ENCODE measurements around the gene GCAT. TPM values are rescaled to one million over a fixed set of nuclear protein-coding genes. Genes with fewer than 3 reads are reported as not detected.
"Not testable (repeated sequence)": the region's sequence is repeated elsewhere in the genome, so short reads cannot be mapped to it uniquely, and the experiment has no call there.

GCAT gene
- polyA plus RNA-seq, 1 donor: 5.9 TPM

DNA sequence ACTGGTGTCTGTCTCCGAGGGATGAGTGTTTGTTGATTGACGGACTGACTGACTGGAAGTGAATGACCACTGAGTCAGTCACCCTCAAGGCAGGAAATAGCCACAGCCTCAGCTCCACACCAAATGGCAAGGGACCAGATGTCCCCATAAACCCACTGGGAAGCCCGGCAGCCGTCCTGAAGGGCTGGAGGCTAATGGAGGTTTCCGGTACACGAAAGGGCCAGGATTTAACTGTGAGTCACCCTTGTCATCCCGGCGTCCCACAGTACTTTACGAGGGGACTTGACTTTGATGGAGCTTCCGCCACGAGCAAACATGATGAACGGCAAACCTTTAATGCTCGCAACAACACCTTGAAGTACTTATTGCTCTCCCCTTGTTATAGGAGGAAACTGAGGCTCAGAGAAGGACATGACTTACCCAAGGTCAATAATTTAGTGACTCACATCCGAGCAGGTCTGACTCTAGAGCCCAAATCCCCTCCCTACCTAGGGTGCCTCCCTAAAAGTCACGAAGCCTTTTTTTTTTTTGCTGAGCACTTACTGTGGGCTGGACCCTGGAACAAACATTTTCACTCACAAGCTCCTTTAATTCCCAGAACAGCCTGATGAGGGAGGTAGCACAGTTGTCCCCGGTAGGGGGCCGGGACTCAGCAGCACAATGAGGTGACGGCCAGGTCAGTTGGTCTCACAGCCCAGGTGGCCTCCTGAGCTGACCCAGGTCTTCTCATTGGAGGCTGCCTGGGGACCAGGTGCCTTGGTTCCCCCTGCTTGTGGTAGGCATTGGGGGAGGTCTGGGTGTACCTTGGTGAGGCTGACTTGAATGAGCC lies 25.2 kb upstream of the GCAT start:
- no peak for DNase-seq (ENCODE audit: low read depth)

DNA sequence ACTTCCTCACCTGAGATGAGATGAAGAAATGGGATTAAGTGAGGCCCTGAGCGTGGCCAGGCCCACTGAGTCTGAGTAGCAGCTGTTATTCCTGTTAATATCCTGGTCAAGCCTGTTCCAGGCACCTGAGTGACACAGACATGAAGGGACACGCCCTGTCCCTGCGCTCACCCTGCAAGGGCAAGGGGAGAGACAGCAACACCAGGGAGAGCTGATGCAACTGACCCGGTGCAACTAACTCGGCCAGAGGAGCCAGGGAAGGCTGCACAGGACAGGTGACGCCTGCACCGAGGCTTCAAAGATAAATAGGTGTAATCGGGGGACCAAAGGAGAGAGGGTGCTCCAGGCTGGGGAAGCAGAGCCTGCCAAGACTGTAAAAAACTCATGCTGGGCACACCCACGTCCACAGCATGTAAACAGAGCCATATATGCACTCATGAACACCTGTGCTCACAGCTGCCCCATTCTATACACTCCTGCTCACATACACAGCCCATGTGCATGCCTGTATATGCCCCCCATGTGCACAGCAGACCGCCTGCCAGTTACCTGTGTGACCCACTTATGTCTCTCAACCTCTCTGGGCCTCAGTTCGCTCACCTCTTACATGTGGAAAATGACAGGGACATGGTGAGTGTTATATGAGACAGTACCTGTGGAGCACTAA lies 22.8 kb upstream of the GCAT start:
- DNase-seq (ENCODE audit: low read depth): no peak

GRCh38 chr22:37790234-37790633 lies 17.5 kb upstream of the GCAT start:
- no peak for DNase-seq (ENCODE audit: low read depth)

GRCh38 chr22:37792494-37792893 lies 15.2 kb upstream of the GCAT start:
- DNase-seq (ENCODE audit: low read depth): no peak

- DNase-seq (ENCODE audit: low read depth): no peak
These were observed 13.4 kb upstream of the GCAT start for GRCh38 chr22:37794376-37794775.

GRCh38 chr22:37796079-37796478 lies 11.7 kb upstream of the GCAT start:
- DNase-seq (ENCODE audit: low read depth): no peak

DNA sequence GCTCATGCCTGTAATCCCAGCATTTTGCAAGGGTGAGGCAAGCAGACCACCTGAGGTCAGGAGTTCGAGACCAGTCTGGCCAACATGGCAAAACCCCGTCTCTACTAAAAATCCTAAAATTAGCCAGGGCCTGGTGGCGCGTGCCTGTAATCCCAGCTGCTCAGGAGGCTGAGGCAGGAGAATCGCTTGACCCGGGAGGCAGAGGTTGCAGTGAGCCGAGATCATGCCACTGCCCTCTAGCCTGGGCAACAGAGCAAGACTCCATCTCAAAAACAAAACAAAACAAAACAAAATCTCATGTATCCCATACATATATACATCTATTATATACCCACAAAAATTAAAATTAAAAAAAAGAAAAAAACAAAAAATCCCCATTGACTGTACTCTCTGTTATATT lies 10.5 kb upstream of the GCAT start:
- DNase-seq (ENCODE audit: low read depth): not testable (repeated sequence)

DNA sequence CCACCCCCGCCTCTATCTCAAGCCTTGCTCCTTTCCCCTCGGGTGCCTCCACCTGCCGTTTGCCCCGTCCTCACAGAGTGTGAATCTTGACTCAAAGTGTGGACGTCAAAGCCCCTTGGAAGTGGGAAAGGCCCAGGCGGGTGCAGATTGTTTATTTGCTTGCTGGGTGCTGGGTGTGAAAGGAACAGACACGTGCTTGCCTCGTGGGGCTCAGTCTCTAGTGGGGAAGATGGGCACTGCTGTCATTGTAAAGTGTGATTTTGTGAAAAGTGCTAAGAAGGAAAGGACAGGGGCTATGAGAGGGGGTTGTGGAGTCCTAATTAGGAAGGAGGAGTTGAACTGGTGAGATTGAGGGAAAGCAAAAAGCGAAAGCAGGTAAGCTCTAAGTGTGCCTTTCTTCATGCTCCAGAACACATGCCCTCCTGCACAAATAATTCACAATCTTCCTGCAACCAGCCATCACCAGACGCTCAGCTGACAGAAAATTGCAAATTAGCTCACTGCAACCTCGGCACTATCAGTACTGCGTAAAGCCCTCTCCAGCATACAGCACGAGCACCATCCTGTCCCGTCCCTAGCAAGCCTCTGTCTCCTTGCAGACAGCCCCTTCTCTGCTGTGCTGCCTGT lies 9.7 kb upstream of the GCAT start:
- no peak for DNase-seq (ENCODE audit: low read depth)

DNA sequence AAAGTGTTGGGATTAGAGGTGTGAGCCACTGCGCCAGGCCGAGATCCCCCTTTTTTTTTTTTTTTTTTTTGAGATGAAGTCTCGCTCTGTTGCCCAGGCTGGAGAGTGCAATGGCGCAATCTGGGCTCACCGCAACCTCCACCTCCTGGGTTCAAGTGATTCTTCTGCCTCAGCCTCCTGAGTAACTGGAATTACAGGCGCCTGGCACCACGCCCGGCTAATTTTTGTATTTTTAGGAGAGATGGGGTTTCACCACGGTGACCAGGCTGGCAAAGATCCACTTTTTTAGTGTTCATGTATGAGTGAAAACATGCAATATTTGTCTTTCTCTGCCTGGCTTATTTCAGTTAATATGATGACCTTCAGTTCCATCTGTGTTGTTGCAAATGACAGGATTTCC lies 7.8 kb upstream of the GCAT start:
- DNase-seq (ENCODE audit: low read depth): not testable (repeated sequence)

DNA sequence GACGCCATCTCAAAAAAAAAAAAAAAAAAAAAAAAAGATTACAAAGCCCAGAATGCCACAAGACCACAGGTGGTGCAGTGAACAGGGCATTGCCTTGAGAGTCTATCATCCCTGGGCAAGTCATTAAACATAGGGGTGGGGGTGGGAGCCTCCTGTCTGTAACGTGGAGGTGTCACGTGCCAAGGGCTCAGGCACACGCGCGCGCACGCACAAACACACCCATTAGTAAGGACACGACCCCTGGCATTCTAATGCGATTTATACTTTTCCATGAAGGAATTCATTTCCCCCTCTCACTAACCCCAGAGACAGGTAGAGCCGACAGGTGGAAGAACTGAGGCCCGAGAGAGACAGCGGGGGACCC lies 5.8 kb upstream of the GCAT start:
- DNase-seq (ENCODE audit: low read depth): no peak

DNA sequence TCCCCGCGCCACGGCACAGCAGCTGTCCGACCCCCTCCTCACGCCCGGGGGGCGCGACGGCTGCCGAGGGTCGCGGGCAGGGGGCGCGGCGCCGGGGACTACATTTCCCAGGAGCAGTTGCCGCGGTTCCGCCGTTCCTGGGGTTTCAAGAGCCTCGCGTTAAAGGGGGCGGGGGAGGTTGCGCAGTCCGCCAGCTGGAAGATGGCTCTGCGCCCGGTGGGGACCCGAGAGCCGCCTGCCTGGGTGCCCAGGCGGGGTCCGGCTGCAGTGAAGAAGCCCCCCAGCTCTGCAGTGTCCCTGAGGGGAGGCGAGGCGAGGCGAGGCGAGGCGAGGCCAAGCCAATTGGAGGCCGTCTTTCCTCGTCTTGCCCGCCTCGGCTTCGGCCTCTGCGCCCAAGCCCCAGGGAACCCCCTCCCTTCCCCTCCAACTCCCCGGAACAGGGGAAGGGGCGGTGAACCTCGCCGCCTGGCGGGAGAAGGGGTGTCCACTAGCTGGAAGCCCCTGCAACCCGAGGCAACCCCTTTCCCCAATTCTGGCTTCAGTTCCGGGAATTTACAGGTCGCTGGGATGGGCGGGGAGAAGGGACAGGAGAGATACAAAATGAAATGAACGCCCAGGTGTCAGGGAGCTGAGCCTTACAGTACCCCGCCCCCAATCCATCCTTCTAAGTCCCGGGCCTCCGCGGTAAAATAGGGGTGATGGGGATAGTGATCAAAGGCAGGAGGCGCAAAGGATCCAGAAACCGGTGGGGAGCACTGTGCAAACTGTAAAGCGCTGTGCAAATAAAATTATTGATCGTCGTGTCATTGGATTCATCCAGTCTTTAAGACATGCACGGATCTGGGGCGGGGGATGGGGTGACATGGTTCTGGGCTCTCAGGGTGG lies 5.2 kb upstream of the GCAT start:
- DNase-seq (ENCODE audit: low read depth): no peak

DNA sequence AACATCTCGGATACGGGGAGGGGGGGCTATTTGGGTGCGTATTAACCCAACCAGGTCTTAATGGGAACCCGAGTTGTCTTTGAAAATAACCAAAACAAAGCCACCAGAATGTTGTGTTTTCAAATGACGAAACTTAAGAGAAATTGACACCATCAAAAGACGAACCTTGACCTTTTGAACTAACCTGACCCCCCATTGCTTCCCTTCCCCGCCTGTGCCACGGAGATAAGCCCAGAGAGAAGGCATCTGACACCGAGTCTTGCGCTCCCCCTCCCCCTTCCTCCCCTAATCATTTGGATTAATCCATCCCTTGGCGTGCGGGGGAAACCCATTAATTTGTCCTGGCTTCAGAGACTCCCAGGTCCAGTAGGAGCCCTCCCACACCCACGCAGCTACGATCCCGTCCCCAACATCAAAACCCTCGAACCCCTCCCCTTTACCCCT lies 4.5 kb upstream of the GCAT start:
- no peak for DNase-seq (ENCODE audit: low read depth)

DNA sequence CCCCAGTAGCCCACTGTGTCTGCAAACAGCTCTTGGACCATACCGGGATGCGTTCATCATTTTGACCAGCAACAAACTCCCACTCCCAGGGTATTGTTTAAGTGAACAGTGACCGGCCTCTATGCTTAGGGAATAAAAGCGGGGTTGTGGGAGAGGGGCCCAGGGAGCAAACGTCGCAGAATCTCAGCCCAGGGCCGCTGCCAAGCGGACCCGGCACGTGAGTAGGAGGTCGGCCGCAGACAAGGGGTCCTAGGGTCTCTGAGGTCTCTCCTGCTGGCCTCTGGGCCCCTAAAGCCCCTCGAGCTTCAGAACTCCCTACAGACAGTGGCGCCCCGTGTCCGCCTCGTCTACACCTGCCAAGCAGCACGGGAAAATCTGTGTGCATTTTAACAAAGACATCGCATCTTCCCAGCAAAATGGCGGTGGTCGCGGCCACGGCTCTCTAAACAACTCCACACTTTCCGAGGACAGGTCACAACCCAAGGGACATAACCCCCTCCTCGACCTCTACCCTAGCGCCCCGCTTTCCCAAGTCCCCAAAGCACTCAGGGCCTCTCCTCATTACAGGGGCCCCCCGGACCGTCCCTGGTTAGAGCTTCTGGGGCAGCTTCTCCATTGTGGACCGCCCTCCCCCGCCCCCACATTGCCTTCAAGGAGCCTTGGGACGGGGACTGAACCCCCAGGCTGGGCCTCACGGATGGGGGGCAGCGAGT lies 3.9 kb upstream of the GCAT start:
- DNase-seq (ENCODE audit: low read depth): no peak

GRCh38 chr22:37804352-37804880 lies 3.3 kb upstream of the GCAT start:
- no peak for DNase-seq (ENCODE audit: low read depth)

GRCh38 chr22:37804881-37805809 lies 2.6 kb upstream of the GCAT start:
- DNase-seq (ENCODE audit: low read depth): no peak

- no peak for DNase-seq (ENCODE audit: low read depth)
These were observed 1.9 kb upstream of the GCAT start for GRCh38 chr22:37805810-37806277.

DNA sequence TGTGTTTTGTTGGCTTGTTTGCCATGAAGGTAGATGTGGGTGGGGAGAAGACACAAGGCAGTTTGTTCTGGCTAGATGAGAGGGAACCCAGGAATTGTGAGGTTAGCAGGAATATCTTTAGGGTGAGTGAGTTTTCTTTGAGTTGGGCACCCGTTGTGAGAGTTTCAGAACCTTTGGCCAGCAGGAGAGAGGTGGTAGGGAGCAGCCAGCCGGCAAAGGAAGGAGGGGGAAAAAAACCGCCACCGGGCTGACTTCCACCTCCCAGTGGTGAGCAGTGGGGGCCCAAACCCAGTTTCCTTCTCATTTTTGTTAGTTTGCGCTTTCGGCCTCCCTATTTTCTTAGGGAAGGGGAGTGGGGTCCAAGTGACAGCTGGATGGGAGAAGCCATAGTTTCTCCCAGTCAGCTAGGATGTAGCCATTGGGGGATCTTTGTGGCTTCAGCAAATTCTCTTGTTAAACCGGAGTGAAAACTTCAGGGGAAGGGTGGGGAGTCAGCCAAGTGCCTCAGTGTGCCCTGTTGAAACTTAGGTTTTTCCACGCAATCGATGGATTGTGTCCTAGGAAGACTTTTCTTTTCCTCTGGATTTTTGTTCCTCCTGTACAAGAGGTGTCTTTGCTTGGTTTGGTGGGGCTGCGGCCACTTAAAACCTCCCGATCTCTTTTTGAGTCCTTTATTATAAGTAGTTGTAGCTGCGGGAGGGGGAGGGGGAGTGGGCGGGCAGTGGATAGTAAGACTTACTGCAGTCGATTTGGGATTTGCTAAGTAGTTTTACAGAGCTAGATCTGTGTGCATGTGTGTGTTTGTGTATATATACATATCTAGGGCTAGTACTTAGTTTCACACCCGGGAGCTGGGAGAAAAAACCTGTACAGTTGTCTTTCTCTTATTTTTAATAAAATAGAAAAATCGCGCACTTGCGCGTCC lies 1.1 kb upstream of the GCAT start:
- DNase-seq (ENCODE audit: low read depth): no peak

DNA sequence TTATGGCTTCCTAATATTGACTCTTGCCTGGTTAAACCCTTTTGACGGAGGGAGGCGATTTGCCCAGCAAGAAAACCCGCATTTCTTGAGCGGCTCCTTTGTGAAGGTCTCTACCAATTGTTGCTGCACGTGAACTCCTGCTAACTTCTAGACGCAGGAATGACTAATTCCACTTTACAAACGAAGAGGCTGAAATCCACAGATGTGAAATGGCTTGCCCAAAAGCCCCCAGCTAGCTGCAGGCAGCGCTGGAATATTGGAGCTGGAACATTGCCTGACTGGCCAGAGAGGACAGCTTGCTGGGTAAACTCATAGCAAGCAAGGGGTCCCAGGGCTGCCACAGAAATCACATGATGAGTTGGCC lies 542 bp downstream of the GCAT start:
- DNase-seq (ENCODE audit: low read depth): no peak
